ENCODE measurements around the gene CHN1.

The CHN1 gene

GRCh38 chr2:174774886-174775285, 230.3 kb downstream of the CHN1 start:
- Histone ChIP-seq H3K79me1 (replicated peaks; ENCODE audit: low read length, poor library complexity, severe bottlenecking) (no peaks in the 10 kb centered on the region), H3K27me3 (ENCODE audit: control insufficient read depth in 1 of 2, insufficient read depth in 1 of 2, low read length in 2 of 2) (no peaks in the 10 kb centered on the region), H2AK5ac (ENCODE audit: low read length, severe bottlenecking) (no peak overlapping the region), H2BK5ac (ENCODE audit: low read depth, low read length, poor library complexity, severe bottlenecking) (no peak overlapping the region), H2BK120ac (ENCODE audit: low read depth, low read length) (no peak overlapping the region), H3K14ac (ENCODE audit: low read length in 2 of 2) (no peak overlapping the region), H3K4me2 (ENCODE audit: low read length, poor library complexity, severe bottlenecking) (no peak overlapping the region), H3K36me3 (ENCODE audit: control insufficient read depth in 1 of 2, insufficient read depth in 2 of 2, low read depth in 1 of 2, low read length in 2 of 2) (no peaks in the 10 kb centered on the region), H4K91ac (ENCODE audit: low read length) (no peak overlapping the region), H3K9me3 (ENCODE audit: control insufficient read depth, low read length) (no peaks in the 10 kb centered on the region), H3K23ac (ENCODE audit: low read length in 2 of 2) (no peak overlapping the region), H3K4me1 (ENCODE audit: control insufficient read depth, insufficient read depth, low read depth, low read length) (peaks cover 20% of the 10 kb centered on the region), H4K8ac (ENCODE audit: low read length) (no peak overlapping the region), H3K18ac (ENCODE audit: low read depth in 1 of 2, low read length in 2 of 2) (no peak overlapping the region), H2BK12ac (ENCODE audit: low read length in 2 of 2) (no peak overlapping the region), H3K27ac (ENCODE audit: low read length, poor library complexity, severe bottlenecking) (no peak overlapping the region), H2BK15ac (ENCODE audit: low read depth, poor library complexity, severe bottlenecking) (no peak overlapping the region), H3K4me3 (ENCODE audit: insufficient read depth in 1 of 2, low read depth in 1 of 2, low read length in 2 of 2) (no peak overlapping the region), H3K9ac (ENCODE audit: low read length) (no peak overlapping the region), H2AFZ (ENCODE audit: low read depth, low read length) (no peak overlapping the region), H3K4ac (ENCODE audit: low read depth in 1 of 2, low read length in 2 of 2) (no peak overlapping the region)
- DNase-seq: no peak
- 80% methylated on average over 1 of the region's 4 CpGs for WGBS

GRCh38 chr2:174773215-174773614, 232.0 kb downstream of the CHN1 start:
- H2BK15ac ChIP-seq (ENCODE audit: low read depth, poor library complexity, severe bottlenecking): no peak overlapping the region

GRCh38 chr2:174772472-174772801, 232.7 kb downstream of the CHN1 start:
- H3K4ac ChIP-seq (ENCODE audit: low read depth in 1 of 2, low read length in 2 of 2): no peak overlapping the region
- H3K36me3 ChIP-seq (ENCODE audit: control insufficient read depth in 1 of 2, insufficient read depth in 2 of 2, low read depth in 1 of 2, low read length in 2 of 2): no peaks in the 10 kb centered on the region
- H2AFZ ChIP-seq (ENCODE audit: low read depth, low read length): peak overlapping the region; percentile 48
- H3K4me2 ChIP-seq (ENCODE audit: low read length, poor library complexity, severe bottlenecking): no peak overlapping the region
- H2AK5ac ChIP-seq (ENCODE audit: low read length, severe bottlenecking): no peak overlapping the region
- no peak for DNase-seq
- H2BK12ac ChIP-seq (ENCODE audit: low read length in 2 of 2): peak overlapping the region; percentile 70 to 87
- H4K8ac ChIP-seq (ENCODE audit: low read length): peak overlapping the region; percentile 88
- no peak overlapping the region for H3K4me3 ChIP-seq (ENCODE audit: insufficient read depth in 1 of 2, low read depth in 1 of 2, low read length in 2 of 2)
- no peak overlapping the region for H2BK5ac ChIP-seq (ENCODE audit: low read depth, low read length, poor library complexity, severe bottlenecking)
- peaks cover 0 to 4% of the 10 kb centered on the region in 2 experiments for H3K27me3 ChIP-seq (ENCODE audit: control insufficient read depth in 1 of 2, insufficient read depth in 1 of 2, low read length in 2 of 2)
- peak overlapping the region; percentile 72 for H3K9ac ChIP-seq (ENCODE audit: low read length)
- peak overlapping the region; percentile 61 for H3K27ac ChIP-seq (ENCODE audit: low read length, poor library complexity, severe bottlenecking)
- H3K9me3 ChIP-seq (ENCODE audit: control insufficient read depth, low read length): no peaks in the 10 kb centered on the region
- 73% methylated on average over 2 of the region's 5 CpGs for WGBS
- H3K18ac ChIP-seq (ENCODE audit: low read depth in 1 of 2, low read length in 2 of 2): peak overlapping the region in 1 of 2 experiments; percentile 67
- H2BK120ac ChIP-seq (ENCODE audit: low read depth, low read length): peak overlapping the region; percentile 22
- peaks cover 10% of the 10 kb centered on the region for H3K4me1 ChIP-seq (ENCODE audit: control insufficient read depth, insufficient read depth, low read depth, low read length)
- peak overlapping the region; percentile 85 for H4K91ac ChIP-seq (ENCODE audit: low read length)
- H3K14ac ChIP-seq (ENCODE audit: low read length in 2 of 2): no peak overlapping the region
- no peak overlapping the region for H3K23ac ChIP-seq (ENCODE audit: low read length in 2 of 2)
- no peak overlapping the region for H2BK15ac ChIP-seq (ENCODE audit: low read depth, poor library complexity, severe bottlenecking)
- H3K79me1 ChIP-seq (replicated peaks; ENCODE audit: low read length, poor library complexity, severe bottlenecking): no peaks in the 10 kb centered on the region

More at GRCh38 chr2:174773215-174773614, 232.0 kb downstream of the CHN1 start:
- Histone ChIP-seq H4K91ac (ENCODE audit: low read length) (no peak overlapping the region), H3K4me1 (ENCODE audit: control insufficient read depth, insufficient read depth, low read depth, low read length) (peaks cover 11% of the 10 kb centered on the region), H3K36me3 (ENCODE audit: control insufficient read depth in 1 of 2, insufficient read depth in 2 of 2, low read depth in 1 of 2, low read length in 2 of 2) (no peaks in the 10 kb centered on the region), H3K9ac (ENCODE audit: low read length) (no peak overlapping the region), H3K9me3 (ENCODE audit: control insufficient read depth, low read length) (no peaks in the 10 kb centered on the region), H2AFZ (ENCODE audit: low read depth, low read length) (no peak overlapping the region), H3K4me3 (ENCODE audit: insufficient read depth in 1 of 2, low read depth in 1 of 2, low read length in 2 of 2) (no peak overlapping the region), H3K23ac (ENCODE audit: low read length in 2 of 2) (no peak overlapping the region), H2BK12ac (ENCODE audit: low read length in 2 of 2) (no peak overlapping the region), H3K79me1 (replicated peaks; ENCODE audit: low read length, poor library complexity, severe bottlenecking) (no peaks in the 10 kb centered on the region), H3K27me3 (ENCODE audit: control insufficient read depth in 1 of 2, insufficient read depth in 1 of 2, low read length in 2 of 2) (peaks cover 0 to 4% of the 10 kb centered on the region in 2 experiments), H3K18ac (ENCODE audit: low read depth in 1 of 2, low read length in 2 of 2) (no peak overlapping the region), H3K4me2 (ENCODE audit: low read length, poor library complexity, severe bottlenecking) (no peak overlapping the region), H4K8ac (ENCODE audit: low read length) (no peak overlapping the region), H3K4ac (ENCODE audit: low read depth in 1 of 2, low read length in 2 of 2) (no peak overlapping the region), H2AK5ac (ENCODE audit: low read length, severe bottlenecking) (no peak overlapping the region), H2BK5ac (ENCODE audit: low read depth, low read length, poor library complexity, severe bottlenecking) (no peak overlapping the region), H3K27ac (ENCODE audit: low read length, poor library complexity, severe bottlenecking) (no peak overlapping the region), H2BK120ac (ENCODE audit: low read depth, low read length) (no peak overlapping the region), H3K14ac (ENCODE audit: low read length in 2 of 2) (no peak overlapping the region)
- 86% methylated on average over 2 of the region's 2 CpGs for WGBS
- DNase-seq: no peak

- H3K27ac ChIP-seq (ENCODE audit: low read length, poor library complexity, severe bottlenecking): peak overlapping the region; percentile 61
- H3K4me1 ChIP-seq (ENCODE audit: control insufficient read depth, insufficient read depth, low read depth, low read length): peaks cover 10% of the 10 kb centered on the region
- WGBS: 21% methylated on average over 14 of the region's 14 CpGs
- H2AFZ ChIP-seq (ENCODE audit: low read depth, low read length): peak overlapping the region; percentile 48
- no peaks in the 10 kb centered on the region for H3K9me3 ChIP-seq (ENCODE audit: control insufficient read depth, low read length)
- H2BK12ac ChIP-seq (ENCODE audit: low read length in 2 of 2): peak overlapping the region; percentile 70 to 87
- H3K36me3 ChIP-seq (ENCODE audit: control insufficient read depth in 1 of 2, insufficient read depth in 2 of 2, low read depth in 1 of 2, low read length in 2 of 2): no peaks in the 10 kb centered on the region
- H3K18ac ChIP-seq (ENCODE audit: low read depth in 1 of 2, low read length in 2 of 2): peak overlapping the region in 1 of 2 experiments; percentile 67
- peaks cover 0 to 6% of the 10 kb centered on the region in 2 experiments for H3K27me3 ChIP-seq (ENCODE audit: control insufficient read depth in 1 of 2, insufficient read depth in 1 of 2, low read length in 2 of 2)
- peak overlapping the region; percentile 75 for H2BK15ac ChIP-seq (ENCODE audit: low read depth, poor library complexity, severe bottlenecking)
- peak overlapping the region; percentile 82 for H2BK120ac ChIP-seq (ENCODE audit: low read depth, low read length)
- peak overlapping the region; percentile 88 for H4K8ac ChIP-seq (ENCODE audit: low read length)
- H3K23ac ChIP-seq (ENCODE audit: low read length in 2 of 2): no peak overlapping the region
- H3K9ac ChIP-seq (ENCODE audit: low read length): peak overlapping the region; percentile 72
- H3K4me2 ChIP-seq (ENCODE audit: low read length, poor library complexity, severe bottlenecking): no peak overlapping the region
- peak; percentile 94 for DNase-seq
- H4K91ac ChIP-seq (ENCODE audit: low read length): peak overlapping the region; percentile 53
- no peaks in the 10 kb centered on the region for H3K79me1 ChIP-seq (replicated peaks; ENCODE audit: low read length, poor library complexity, severe bottlenecking)
- no peak overlapping the region for H2AK5ac ChIP-seq (ENCODE audit: low read length, severe bottlenecking)
- no peak overlapping the region for H2BK5ac ChIP-seq (ENCODE audit: low read depth, low read length, poor library complexity, severe bottlenecking)
- H3K4me3 ChIP-seq (ENCODE audit: insufficient read depth in 1 of 2, low read depth in 1 of 2, low read length in 2 of 2): peak overlapping the region in 1 of 2 experiments; percentile 21
- H3K14ac ChIP-seq (ENCODE audit: low read length in 2 of 2): no peak overlapping the region
- H3K4ac ChIP-seq (ENCODE audit: low read depth in 1 of 2, low read length in 2 of 2): peak overlapping the region; percentile 13 to 20
Measured at GRCh38 chr2:174771631-174772471, 233.3 kb downstream of the CHN1 start.
